Mesodermal cell (in vitro differentiated cells): ENCODE data around the gene ZNF687.
A peak's percentile ranks its signal among the peaks of the same experiment; 100 is the strongest.
"Not testable (repeated sequence)": the region's sequence is repeated elsewhere in the genome, so short reads cannot be mapped to it uniquely, and the experiment has no call there.

ENCODE experiments used
- H3K27ac ChIP-seq: 2 replicates; pipeline ENCODE4 v1.7.0; 2013; ENCODE audit warnings: mild to moderate bottlenecking, low read depth, low read length, moderate library complexity; ENCODE audit not compliant: severe bottlenecking
- H3K36me3 ChIP-seq: 2 replicates; pipeline ENCODE4 v1.7.1; 2013; ENCODE audit warnings: mild to moderate bottlenecking, low read length, moderate library complexity; ENCODE audit not compliant: control insufficient read depth, insufficient read depth
- H3K4me1 ChIP-seq: one replicate; pipeline ENCODE4 v1.7.1; 2013; ENCODE audit warnings: mild to moderate bottlenecking, low read length; ENCODE audit not compliant: insufficient read depth, control insufficient read depth, poor library complexity, severe bottlenecking
- H3K4me3 ChIP-seq: 2 replicates; pipeline ENCODE4 v1.7.0; 2013; ENCODE audit warnings: low read length, control low read depth, mild to moderate bottlenecking; ENCODE audit not compliant: insufficient read depth, poor library complexity, severe bottlenecking; ENCODE audit errors: extremely low read depth
- H3K9me3 ChIP-seq: 2 replicates; pipeline ENCODE4 v1.7.1; 2013; ENCODE audit warnings: mild to moderate bottlenecking, low read length, moderate library complexity; ENCODE audit not compliant: control insufficient read depth
- WGBS, 2 experiments: methylation state at CpG; one replicate each; pipeline ENCODE4 v1.1.5; 2013; ENCODE audit warnings: missing lambda C conversion rate in 2 of 2; ENCODE audit not compliant: insufficient coverage in 2 of 2; 5-methylcytosine and 5-hydroxymethylcytosine counted together

Gene ZNF687

DNA sequence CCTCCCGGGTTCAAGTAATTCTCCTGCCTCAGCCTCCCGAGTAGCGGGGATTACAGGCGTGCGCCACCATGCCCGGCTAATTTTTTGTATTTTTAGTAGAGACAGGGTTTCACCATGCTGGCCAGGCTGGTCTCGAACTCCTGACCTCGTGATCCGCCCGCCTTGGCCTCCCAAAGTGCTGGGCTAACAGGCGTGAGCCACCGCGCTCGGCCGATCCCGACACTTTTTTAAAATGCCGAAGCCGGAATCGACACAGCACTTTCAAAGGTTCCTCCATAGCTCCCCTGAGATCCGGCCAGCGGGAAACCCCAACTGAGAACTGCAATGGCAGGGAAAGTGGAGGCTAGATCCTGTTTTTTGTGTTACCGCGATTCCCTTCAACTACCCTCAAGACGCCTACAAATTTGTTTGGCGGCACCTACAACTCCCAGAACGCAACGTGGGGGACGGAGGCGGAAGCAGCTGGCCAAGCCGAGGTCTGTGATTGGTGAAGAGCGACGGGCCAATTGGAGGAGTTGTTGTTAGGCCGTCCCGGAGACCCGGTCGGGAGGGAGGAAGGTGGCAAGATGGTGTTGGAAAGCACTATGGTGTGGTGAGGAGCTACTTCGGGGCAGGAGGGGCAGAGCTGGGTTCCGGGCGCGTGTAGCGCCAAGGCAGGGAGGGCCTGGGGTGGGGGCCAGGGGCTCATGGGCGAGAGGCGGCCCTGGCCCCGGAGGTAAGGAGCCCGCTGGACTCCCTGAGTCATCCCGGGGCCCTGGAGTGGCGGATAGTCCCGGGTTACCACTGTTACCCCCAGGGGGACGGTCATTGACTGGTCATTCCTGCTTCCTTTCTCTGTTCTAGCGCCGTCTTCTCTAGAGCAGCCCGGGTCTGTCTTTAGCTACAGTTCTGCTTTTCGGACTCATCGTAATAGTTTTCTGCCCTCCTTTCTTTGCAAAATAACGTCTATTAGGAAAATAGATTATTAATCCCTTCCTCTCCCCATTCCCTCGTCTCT is 27.6 kb upstream of the ZNF687 start, which contains the start of gene PSMD4:
Gene PSMD4 (plus strand): TSS at position 518 of the 997 bp plus-strand sequence. CDS start 49 bp downstream, at position 567.
- H3K36me3 ChIP-seq, result peaks cover 20% of the 10 kb centered on the region
- peak within 1 kb of the TSS; percentile 74 for H3K4me3 ChIP-seq
- H3K4me1 ChIP-seq, result no peaks in the 10 kb centered on the region
- no peaks in the 10 kb centered on the region for H3K9me3 ChIP-seq
- H3K27ac ChIP-seq, result peak within 1 kb of the TSS; percentile 93
- 27 to 40% methylated on average over 38 to 43 of the region's 56 CpGs for WGBS, 2 experiments

DNA sequence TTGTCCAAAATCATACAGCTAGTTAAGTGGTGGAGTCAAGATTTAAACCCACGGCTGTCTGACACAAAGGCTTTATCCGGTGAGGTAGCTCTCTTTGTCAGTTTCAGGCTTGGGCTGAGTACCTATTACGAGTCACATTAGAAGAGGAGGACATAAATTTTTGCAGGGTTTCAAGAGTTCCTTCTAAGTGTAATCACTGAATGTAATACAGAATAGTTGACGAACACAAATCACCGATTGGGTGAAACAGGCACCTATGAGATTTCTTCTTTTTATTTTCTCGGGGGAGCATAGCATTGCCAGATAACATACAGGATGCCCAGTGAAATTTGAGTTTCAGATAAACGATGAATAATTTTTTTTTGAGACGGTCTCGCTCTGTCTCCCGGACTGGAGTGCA is 26.7 kb upstream of the ZNF687 start:
- Histone ChIP-seq H3K4me1 (no peaks in the 10 kb centered on the region), H3K36me3 (peaks cover 15% of the 10 kb centered on the region), H3K4me3 (peak overlapping the region; percentile 74), H3K9me3 (no peaks in the 10 kb centered on the region), H3K27ac (peak overlapping the region; percentile 93)
- 60 to 64% methylated on average over 10 of the region's 10 CpGs for WGBS, 2 experiments

DNA sequence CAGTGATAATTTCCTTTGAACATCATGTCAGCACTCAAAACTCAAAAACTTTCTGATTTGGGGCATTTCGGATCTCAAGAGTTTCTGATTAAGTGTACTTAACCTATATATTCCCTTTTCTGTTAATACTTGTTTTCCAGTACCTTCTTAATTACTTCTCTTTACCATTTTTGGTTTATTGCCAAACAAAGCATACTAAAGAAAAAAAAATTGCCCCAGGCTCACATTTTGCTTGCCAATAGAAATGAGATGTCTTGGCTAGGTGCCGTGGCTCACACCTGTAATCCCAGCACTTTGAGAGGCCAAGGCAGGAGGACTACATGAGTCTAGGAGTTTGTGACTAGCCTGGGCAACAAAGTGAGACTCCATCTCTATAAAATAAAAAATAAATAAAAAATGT is 22.7 kb upstream of the ZNF687 start:
- WGBS, 2 experiments, result 100% methylated on average over 1 of the region's 2 CpGs
- H3K4me3 ChIP-seq, result no peak overlapping the region
- no peaks in the 10 kb centered on the region for H3K4me1 ChIP-seq
- H3K36me3 ChIP-seq, result peaks cover 45% of the 10 kb centered on the region
- no peaks in the 10 kb centered on the region for H3K9me3 ChIP-seq
- no peak overlapping the region for H3K27ac ChIP-seq

DNA sequence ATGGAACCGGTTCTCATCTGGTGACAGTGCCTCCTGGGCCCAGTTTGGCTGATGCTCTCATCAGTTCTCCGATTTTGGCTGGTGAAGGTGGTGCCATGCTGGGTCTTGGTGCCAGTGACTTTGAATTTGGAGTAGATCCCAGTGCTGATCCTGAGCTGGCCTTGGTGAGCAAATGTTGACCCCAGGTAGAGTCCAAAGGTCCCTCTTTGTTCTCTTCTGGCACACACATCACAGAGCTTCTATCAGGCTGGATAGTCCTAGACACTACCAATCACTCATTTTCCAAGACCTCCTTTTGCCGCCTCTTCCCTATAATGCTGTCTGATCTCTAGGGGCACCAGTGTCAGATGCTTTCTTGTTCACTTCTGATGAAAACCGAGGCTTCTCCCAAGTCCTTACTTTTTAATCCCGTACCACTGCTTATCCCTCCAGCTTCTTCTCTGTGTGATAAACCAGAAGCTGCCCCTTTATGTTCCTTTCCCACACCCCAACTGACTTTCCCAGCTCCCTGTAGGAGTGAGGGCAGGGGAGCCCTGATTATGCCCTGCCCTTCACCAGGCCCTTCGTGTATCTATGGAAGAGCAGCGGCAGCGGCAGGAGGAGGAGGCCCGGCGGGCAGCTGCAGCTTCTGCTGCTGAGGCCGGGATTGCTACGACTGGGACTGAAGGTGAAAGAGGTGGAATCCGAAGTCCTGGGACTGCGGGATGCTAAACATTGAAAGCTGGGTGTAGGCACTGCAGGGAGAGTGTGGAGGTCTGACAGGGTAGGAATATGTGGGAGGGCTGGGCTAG is 16.5 kb upstream of the ZNF687 start:
- H3K27ac ChIP-seq, result no peak overlapping the region
- 87 to 90% methylated on average over 11 to 13 of the region's 14 CpGs for WGBS, 2 experiments
- H3K9me3 ChIP-seq, result no peaks in the 10 kb centered on the region
- no peaks in the 10 kb centered on the region for H3K4me1 ChIP-seq
- H3K36me3 ChIP-seq, result peaks cover 76% of the 10 kb centered on the region
- H3K4me3 ChIP-seq, result no peak overlapping the region

DNA sequence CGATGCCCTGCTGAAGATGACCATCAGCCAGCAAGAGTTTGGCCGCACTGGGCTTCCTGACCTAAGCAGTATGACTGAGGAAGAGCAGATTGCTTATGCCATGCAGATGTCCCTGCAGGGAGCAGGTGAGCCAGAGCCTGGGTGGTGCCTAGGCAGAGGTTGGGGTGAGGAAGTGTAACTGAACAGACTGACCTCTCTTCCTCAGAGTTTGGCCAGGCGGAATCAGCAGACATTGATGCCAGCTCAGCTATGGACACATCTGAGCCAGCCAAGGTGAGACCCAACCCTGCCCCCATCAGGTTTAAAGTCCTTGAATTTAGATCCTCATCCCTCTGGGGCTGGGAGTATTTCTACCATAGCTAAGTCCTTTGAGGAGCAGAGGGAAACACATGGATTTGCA is 15.8 kb upstream of the ZNF687 start:
- no peaks in the 10 kb centered on the region for H3K4me1 ChIP-seq
- H3K4me3 ChIP-seq, result no peak overlapping the region
- no peak overlapping the region for H3K27ac ChIP-seq
- 81 to 100% methylated on average over 2 to 3 of the region's 3 CpGs for WGBS, 2 experiments
- no peaks in the 10 kb centered on the region for H3K9me3 ChIP-seq
- H3K36me3 ChIP-seq, result peaks cover 77% of the 10 kb centered on the region

DNA sequence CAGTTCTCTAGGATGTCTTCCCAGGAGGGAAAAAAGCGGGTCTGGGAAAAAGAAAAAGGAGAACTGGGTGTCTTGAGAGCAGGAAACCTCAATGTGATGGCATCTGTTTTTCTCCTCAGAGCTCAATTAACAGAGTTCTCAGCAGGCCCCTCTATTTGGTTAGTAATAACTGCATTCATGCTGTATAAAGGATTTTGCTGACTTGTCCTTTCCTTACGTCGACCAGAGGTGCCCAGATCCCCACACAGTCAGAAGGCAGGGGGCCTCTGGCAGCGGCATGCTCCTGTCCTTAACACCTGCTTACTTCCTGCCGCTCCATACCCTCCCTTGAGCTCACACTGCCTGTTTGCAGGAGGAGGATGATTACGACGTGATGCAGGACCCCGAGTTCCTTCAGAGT is 15.3 kb upstream of the ZNF687 start:
- Histone ChIP-seq H3K4me3 (no peak overlapping the region), H3K9me3 (no peaks in the 10 kb centered on the region), H3K4me1 (no peaks in the 10 kb centered on the region), H3K27ac (no peak overlapping the region), H3K36me3 (peaks cover 72% of the 10 kb centered on the region)
- 81 to 86% methylated on average over 7 of the region's 8 CpGs for WGBS, 2 experiments

GRCh38 chr1:151267760-151268159 is 14.3 kb upstream of the ZNF687 start:
- Histone ChIP-seq H3K36me3 (peaks cover 67% of the 10 kb centered on the region), H3K4me1 (no peaks in the 10 kb centered on the region), H3K9me3 (no peaks in the 10 kb centered on the region), H3K27ac (no peak overlapping the region), H3K4me3 (no peak overlapping the region)
- WGBS, 2 experiments, result 90% methylated on average over 4 of the region's 4 CpGs

- H3K27ac ChIP-seq, result no peak overlapping the region
- peaks cover 17% of the 10 kb centered on the region for H3K36me3 ChIP-seq
- H3K4me1 ChIP-seq, result no peaks in the 10 kb centered on the region
- H3K4me3 ChIP-seq, result no peak overlapping the region
- WGBS, 2 experiments, result 84 to 94% methylated on average over 1 to 2 of the region's 3 CpGs
- H3K9me3 ChIP-seq, result no peaks in the 10 kb centered on the region
Observed at GRCh38 chr1:151273924-151274466, 8.1 kb upstream of the ZNF687 start.

DNA sequence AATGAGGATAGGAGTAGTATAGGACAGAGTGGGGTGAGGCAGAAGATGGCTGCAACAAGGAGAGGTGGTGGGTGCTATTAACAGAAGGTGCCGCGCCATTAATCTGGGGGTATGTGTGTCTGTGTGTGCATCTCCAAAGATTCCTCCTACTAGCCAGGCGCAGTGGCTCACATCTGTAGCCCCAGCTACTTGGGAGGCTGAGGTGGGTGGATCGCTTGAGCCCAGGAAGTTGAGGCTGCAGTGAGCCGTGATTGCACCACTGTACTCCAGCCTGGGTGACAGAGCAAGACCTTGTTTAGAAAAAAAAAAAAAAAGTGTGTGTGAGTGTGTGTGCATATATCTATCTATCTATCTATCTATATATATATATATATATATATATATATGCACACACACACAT is 6.8 kb upstream of the ZNF687 start:
- not testable (repeated sequence) for H3K9me3 ChIP-seq, H3K4me3 ChIP-seq, H3K27ac ChIP-seq, H3K4me1 ChIP-seq
- 88% methylated on average over 2 of the region's 5 CpGs; no CpG with 5 or more reads in 1 of the 2 experiments for WGBS, 2 experiments
- H3K36me3 ChIP-seq, result peaks cover 10% of the 10 kb centered on the region

GRCh38 chr1:151277249-151277648 is 4.8 kb upstream of the ZNF687 start:
- 67 to 89% methylated on average over 2 of the region's 2 CpGs for WGBS, 2 experiments
- no peaks in the 10 kb centered on the region for H3K4me1 ChIP-seq

More at GRCh38 chr1:151277249-151277648, 4.8 kb upstream of the ZNF687 start:
- Histone ChIP-seq H3K36me3 (peaks cover 6% of the 10 kb centered on the region), H3K27ac (no peak overlapping the region), H3K9me3 (no peaks in the 10 kb centered on the region), H3K4me3 (no peak overlapping the region)
